Measurements from ENCODE around the gene THSD7A.

- no peak for TF ChIP-seq NR3C1 (CRISPR knock-in tag; IDR thresholded peaks at IDR 0.05)
- TF ChIP-seq ZSCAN29 (CRISPR knock-in tag; conservative IDR thresholded peaks at IDR 0.05), result no peak
- no peak for TF ChIP-seq SMC3 (IDR thresholded peaks at IDR 0.05; ENCODE audit: low read length)
- TF ChIP-seq, protein P1, sequence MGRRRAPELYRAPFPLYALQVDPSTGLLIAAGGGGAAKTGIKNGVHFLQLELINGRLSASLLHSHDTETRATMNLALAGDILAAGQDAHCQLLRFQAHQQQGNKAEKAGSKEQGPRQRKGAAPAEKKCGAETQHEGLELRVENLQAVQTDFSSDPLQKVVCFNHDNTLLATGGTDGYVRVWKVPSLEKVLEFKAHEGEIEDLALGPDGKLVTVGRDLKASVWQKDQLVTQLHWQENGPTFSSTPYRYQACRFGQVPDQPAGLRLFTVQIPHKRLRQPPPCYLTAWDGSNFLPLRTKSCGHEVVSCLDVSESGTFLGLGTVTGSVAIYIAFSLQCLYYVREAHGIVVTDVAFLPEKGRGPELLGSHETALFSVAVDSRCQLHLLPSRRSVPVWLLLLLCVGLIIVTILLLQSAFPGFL (CRISPR knock-in tag; IDR thresholded peaks at IDR 0.05), result no peak
- TF ChIP-seq SNAPC4 (CRISPR knock-in tag; IDR thresholded peaks at IDR 0.05), result no peak
- TF ChIP-seq ZNF607 (CRISPR knock-in tag; IDR thresholded peaks at IDR 0.05; ENCODE audit: borderline replicate concordance), result no peak
Measured at GRCh38 chr7:11830582-11831155, 1.3 kb downstream of the THSD7A start.
